GM19463 (cell line): ENCODE data around the gene TMLHE.
"Not testable (repeated sequence)": the region's sequence is repeated elsewhere in the genome, so short reads cannot be mapped to it uniquely, and the experiment has no call there.

Source experiments
- ATAC-seq: cut with Tn5 transposase; IDR thresholded peaks from one replicate; pipeline ENCODE4 v1.9.1; 2021; ENCODE audit warnings: mild to moderate bottlenecking, moderate library complexity; ENCODE audit not compliant: unreplicated experiment

Gene TMLHE

DNA sequence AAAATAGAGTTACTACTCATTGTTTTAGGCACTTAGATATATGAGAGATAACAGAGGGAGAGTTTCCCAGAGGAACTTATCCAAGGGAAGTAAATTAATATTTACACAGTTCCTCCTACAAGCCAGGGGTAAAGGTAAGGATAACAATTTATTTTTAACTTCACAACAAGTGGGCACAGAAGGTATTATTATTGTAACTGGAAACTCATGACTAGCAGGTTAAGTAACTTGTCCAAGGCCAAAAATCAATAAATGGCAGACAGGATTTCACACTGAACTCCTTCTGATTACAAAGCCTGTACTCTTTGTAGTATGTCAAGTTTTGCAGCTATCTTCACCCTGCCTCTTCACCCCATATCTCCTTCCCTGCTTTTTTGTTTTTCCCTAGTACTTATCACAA lies 107.5 kb downstream of the TMLHE start:
- no peak for ATAC-seq

GRCh38 chrX:155495134-155495533 lies 117.6 kb downstream of the TMLHE start:
- ATAC-seq: not testable (repeated sequence)

- ATAC-seq: not testable (repeated sequence)
Measured at GRCh38 chrX:155491421-155491820, 121.3 kb downstream of the TMLHE start.

GRCh38 chrX:155477136-155477535 lies 135.6 kb downstream of the TMLHE start:
- not testable (repeated sequence) for ATAC-seq

- peak; percentile 74 for ATAC-seq
Measured at GRCh38 chrX:155466269-155466938, 146.3 kb downstream of the TMLHE start.

- not testable (repeated sequence) for ATAC-seq
Measured at GRCh38 chrX:155460501-155460900, 152.3 kb downstream of the TMLHE start.

DNA sequence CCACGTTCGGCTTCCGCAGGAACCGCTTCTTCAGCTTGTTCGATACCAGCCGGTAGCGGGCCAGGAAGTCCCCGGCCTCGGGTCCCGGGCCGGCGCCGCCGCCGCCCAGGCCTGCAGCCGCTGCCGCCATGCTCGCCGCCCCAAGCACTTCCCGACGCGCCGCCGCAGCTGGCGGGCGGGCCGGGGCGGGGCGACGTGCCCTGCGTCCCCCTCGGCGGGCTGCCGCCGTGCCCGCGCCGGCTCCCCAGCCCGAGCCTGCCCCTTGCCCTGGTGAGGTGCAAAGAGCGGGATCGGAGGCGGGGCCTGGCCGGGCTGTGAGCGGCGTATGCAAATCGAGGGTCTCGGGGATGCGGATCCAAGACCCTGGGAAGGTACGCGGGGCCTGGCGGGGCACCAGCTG lies 154.3 kb downstream of the TMLHE start, which contains the start of gene F8A3:
TSS of gene F8A3 (minus strand) at position 150 of the 400 bp plus-strand sequence. CDS start at position 130, 20 bp downstream.
- ATAC-seq: peak; percentile 75

DNA sequence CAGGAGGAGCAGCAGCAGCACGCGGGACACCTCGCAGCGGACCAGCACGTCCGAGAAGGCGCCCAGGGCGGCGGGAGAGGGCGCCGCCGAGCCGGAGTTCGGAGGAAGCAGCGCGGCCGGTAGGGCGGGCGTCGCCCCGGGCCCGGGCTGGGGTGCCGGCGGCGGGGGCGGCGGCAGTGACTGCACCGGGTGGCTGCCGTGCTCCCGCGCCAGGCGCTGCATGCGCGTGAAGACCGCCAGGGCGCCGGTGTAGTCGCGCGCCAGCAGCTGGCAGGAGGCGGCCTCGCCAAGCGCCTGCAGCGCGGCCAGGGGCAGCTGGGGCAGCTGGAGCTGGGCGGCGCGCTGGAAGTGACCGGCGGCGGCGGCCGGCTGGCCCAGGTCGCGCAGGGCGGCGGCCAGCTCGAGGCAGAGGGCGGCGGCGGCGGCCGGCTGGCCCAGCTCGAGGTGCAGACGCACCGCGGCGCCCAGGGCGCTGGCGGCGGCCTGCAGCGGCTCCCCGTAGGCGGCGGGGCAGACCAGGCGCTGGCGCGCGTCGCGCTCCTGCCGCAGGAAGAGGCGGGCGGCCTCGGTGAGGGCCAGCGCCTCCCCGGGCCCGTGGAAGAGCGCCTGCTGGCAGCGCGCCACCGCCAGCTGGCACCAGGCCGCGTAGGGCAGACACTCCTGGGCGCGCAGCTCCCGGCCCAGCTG lies 154.8 kb downstream of the TMLHE start:
- peak; percentile 50 for ATAC-seq

GRCh38 chrX:155441097-155441496 lies 171.7 kb downstream of the TMLHE start:
- no peak for ATAC-seq
